ENCODE data around the gene LMTK2.

DNA sequence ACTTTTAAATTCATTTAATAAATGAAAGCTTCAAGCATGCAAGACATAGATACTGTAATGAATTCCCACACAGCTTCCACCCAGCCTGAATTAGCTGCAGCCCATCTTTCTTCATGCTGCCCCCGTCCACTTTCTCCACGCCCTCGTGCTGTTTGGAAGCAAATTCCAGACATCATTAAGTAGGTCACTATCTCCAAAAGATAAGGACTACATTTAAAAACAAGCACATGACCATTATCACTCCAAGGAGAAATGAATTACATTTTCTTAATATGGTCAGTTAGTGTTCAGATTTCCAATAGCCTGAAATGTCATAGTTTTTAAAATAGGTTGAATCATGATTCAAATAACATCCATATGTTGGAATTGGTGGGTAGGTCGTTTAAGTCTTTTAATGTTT, 24.3 kb downstream of the LMTK2 start:
- no peak for TF ChIP-seq EZH2phosphoT487 (IDR thresholded peaks at IDR 0.05; ENCODE audit: borderline replicate concordance)
- TF ChIP-seq, protein P1, sequence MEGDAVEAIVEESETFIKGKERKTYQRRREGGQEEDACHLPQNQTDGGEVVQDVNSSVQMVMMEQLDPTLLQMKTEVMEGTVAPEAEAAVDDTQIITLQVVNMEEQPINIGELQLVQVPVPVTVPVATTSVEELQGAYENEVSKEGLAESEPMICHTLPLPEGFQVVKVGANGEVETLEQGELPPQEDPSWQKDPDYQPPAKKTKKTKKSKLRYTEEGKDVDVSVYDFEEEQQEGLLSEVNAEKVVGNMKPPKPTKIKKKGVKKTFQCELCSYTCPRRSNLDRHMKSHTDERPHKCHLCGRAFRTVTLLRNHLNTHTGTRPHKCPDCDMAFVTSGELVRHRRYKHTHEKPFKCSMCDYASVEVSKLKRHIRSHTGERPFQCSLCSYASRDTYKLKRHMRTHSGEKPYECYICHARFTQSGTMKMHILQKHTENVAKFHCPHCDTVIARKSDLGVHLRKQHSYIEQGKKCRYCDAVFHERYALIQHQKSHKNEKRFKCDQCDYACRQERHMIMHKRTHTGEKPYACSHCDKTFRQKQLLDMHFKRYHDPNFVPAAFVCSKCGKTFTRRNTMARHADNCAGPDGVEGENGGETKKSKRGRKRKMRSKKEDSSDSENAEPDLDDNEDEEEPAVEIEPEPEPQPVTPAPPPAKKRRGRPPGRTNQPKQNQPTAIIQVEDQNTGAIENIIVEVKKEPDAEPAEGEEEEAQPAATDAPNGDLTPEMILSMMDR (conservative IDR thresholded peaks at IDR 0.05; ENCODE audit: low read length), result no peak

Data from Loucy (cell line).